ENCODE measurements around the gene HK2. TPM values are rescaled to one million over a fixed set of nuclear protein-coding genes. Genes with fewer than 3 reads are reported as not detected.

Gene HK2
- 4.2 TPM for total RNA-seq

DNA sequence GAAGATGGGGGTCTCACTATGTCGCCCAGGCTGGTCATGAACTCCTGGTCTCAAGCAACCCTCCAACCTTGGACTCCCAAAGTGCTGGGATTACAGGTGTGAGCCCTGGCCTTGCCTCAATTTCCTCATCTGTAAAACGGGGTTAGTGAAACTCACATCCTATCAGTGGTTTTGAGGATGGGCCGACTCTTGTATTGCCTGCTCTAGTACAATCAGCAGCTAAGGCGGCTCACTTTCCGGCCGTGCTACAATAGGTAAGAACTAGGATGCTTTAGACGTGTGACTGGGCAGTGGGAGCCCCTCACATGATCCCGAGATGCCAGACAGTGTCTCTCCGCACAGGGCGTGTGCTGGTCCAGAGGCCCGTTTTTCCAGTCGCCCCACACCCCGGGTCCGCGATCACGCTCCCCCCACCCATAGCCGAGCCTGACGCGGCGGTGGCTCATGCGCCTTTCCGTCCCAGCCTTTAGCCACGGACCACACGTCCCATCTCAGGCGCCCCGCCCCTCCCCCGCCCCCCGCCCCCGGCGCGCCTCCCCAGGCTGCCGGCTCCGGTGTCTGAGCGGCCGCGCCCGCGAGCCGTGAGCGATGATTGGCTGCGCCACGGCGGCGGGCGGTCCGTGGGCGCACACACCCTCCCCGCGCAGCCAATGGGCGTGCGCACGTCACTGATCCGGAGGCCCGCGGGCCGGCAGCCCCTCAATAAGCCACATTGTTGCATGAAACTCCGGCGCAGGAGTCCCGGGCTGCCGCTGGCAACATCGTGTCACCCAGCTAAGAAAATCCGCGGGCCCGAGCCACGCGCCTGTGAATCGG is at the start of gene HK2:
Gene HK2 (plus strand): TSS at position 710 of the 816 bp plus-strand sequence. CDS start 454 bp downstream, outside the sequence.

Other genes with a start within 250 kb of the HK2 start
- 2.3 TPM for gene M1AP, start 185.8 kb upstream of the HK2 start, total RNA-seq
- gene SEMA4F, start 179.9 kb upstream of the HK2 start, total RNA-seq: 21.0 TPM
- gene POLE4, start 124.5 kb downstream of the HK2 start, total RNA-seq: 17.8 TPM

All from diencephalon (tissue), 1 donor.